ENCODE measurements around the gene PARD3.
A peak's percentile ranks its signal among the peaks of the same experiment; 100 is the strongest.

The PARD3 gene

DNA sequence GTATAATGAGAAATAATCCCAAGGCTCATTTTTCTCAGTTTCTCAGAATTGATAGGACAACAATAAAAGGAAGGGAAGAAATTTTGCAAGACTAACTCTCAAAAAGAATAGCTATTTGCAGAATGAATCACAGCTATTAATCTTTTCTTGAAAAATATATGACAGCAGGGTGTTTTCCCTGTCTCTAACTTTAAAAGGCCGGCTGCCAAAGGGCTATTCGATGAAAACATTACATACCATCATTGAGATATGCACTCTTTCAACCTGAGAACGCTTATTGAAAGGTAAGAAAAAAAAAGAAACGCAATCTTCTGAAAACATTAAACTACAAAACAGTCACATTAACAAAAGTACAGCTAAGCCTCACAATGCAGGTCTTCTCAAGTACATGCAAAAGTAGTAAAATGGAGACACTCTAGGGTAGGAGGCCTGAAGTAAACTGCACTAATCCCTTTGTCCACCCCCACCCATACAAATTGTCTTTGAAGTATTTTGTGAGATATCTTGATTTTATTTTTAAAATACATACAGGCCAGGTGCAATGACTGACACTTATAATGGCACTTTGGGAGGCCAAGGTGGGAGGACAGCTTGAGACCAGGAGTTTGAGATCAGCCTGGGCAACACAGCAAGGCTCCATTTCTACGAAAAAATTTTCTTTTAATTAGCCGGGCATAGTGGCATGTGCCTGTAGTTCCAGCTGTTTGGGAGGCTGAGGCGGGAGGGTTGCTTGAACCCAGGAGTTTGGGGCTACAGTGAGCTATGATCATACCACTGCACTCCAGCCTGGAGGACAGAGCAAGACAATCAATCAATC is 83.0 kb downstream of the PARD3 start:
- Mint-ChIP-seq H3K4me3 (no peak overlapping the region), H3K27ac (no peak overlapping the region), H3K36me3 (no peaks in the 10 kb centered on the region)

DNA sequence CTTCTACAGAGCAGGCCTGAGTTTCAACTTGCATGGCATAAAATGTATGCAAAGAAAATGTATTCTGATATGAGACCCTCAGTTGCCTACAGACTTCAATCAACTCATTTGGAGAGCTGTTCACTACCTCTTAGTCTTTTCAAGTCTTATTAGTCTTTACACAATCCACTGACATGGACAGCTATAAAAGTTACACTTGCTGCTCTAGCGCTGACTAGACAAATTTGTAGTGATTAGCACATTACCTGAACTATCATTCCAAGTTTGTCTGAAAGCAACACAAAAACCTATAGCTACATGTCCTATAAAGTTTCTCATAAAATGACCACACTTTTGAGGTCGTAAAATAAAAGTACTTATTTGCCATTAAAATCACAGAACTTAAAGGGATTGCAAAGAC is 83.9 kb downstream of the PARD3 start:
- Mint-ChIP-seq H3K36me3 (no peaks in the 10 kb centered on the region), H3K9me3 (no peaks in the 10 kb centered on the region), H3K4me1 (no peaks in the 10 kb centered on the region), H3K27me3 (no peaks in the 10 kb centered on the region), H3K27ac (no peak overlapping the region), H3K4me3 (no peak overlapping the region)

More for the DNA sequence above, 83.0 kb downstream of the PARD3 start:
- H3K27me3 Mint-ChIP-seq, result no peaks in the 10 kb centered on the region
- H3K9me3 Mint-ChIP-seq, result no peaks in the 10 kb centered on the region
- no peaks in the 10 kb centered on the region for H3K4me1 Mint-ChIP-seq

DNA sequence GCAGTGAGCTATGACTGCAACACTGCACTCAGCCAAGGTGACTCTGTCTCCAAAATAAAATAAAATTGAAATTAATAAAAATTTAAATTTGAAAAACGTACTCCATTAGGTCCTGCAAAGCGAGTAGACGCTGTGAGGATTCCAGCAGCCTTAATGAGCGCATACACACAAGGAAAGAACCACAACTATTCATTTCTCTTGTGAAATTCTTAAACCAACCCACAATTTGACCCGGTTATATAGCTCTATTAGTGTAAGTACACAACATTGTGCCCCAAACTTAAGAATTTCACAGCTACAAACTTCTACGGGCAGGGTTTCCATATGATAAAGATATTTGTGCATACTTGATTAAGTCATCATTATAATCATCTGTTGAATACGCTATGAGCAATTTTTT is 84.4 kb downstream of the PARD3 start:
- no peaks in the 10 kb centered on the region for H3K36me3 Mint-ChIP-seq

DNA sequence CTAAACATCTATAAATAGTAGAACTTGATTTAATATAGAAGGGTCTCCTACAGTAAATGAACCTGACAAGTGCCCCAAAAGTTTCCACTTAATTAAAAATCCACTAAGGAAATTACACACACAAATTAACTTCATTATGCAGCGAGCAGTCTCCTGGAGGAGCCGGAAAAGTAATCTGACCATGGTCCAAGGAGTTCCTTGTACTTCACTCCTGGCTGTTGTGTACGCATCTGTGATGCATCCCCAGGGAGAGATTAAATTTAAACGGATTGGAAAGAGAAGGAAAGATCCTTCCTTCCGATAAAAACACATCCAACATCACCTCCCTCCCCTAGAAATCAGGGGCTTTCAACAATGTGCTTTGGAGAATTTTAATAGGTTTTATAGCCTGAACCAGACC is 85.5 kb downstream of the PARD3 start:
- Mint-ChIP-seq H3K36me3 (no peaks in the 10 kb centered on the region), H3K9me3 (no peaks in the 10 kb centered on the region), H3K27me3 (no peaks in the 10 kb centered on the region), H3K4me1 (no peaks in the 10 kb centered on the region), H3K4me3 (no peak overlapping the region), H3K27ac (peak overlapping the region; percentile 41)

More for the DNA sequence above, 84.4 kb downstream of the PARD3 start:
- Mint-ChIP-seq H3K4me1 (no peaks in the 10 kb centered on the region), H3K27me3 (no peaks in the 10 kb centered on the region), H3K4me3 (no peak overlapping the region), H3K9me3 (no peaks in the 10 kb centered on the region), H3K27ac (no peak overlapping the region)

DNA sequence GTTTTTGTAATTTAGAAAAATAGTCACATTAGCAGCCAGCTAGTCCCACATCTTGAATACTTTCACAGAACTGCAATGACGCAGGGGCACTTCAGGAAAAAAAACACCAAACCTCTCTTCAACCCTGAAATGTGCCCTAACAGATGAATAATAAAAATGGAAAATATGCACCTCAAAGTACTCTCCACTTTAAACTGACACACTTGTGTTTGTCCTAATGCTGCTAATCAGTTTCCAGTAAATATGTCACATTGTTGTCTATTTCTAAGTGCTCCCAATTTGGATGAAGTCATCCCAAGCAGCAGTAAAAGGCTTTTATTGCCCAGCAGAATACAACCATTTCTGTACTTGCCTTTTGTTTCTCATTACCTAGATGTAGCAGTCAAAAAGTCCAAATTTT is 86.7 kb downstream of the PARD3 start:
- Mint-ChIP-seq H3K9me3 (no peaks in the 10 kb centered on the region), H3K27me3 (no peaks in the 10 kb centered on the region), H3K4me1 (no peaks in the 10 kb centered on the region), H3K4me3 (no peak overlapping the region), H3K36me3 (no peaks in the 10 kb centered on the region), H3K27ac (no peak overlapping the region)

DNA sequence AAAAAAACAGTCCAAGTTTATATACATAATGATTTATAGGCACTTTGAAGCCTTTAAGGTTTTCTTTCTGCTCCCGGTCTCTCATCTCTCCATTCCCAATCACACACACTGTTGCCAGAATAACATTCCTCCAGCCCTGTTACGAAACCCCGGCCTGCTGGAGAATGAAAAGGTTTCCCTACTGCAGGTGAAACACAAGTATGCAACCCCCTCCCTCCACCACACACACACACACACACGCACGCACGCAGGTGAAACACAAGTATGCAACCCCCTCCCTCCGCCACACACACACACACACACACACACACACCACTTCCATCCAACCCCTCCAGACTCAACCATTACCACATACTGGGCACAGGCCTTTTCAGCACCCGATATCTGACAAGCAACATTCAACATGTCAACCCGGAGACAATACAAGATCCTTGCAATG is 87.5 kb downstream of the PARD3 start:
- H3K27ac Mint-ChIP-seq, result no peak overlapping the region
- H3K27me3 Mint-ChIP-seq, result no peaks in the 10 kb centered on the region
- no peaks in the 10 kb centered on the region for H3K4me1 Mint-ChIP-seq
- H3K36me3 Mint-ChIP-seq, result no peaks in the 10 kb centered on the region
- no peak overlapping the region for H3K4me3 Mint-ChIP-seq
- no peaks in the 10 kb centered on the region for H3K9me3 Mint-ChIP-seq

DNA sequence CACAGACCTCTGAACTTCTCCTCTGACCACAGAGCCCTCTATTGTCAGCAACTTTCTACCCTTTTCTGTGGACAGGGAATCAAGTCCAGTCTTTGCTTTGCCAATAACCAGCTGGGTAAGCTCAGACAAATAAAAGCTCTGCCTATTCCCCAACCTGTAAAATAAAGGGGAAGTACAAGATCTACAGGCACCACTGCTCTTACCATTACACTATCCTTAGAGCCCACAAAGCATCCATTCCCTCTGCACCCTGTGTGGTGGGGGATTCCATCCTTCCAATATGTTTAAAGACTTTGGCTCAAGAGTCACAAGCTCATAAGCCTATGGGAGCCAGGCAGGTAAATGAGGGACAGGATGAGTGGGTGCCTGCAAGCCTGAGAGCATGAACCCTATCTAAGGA is 88.2 kb downstream of the PARD3 start:
- no peaks in the 10 kb centered on the region for H3K9me3 Mint-ChIP-seq
- no peaks in the 10 kb centered on the region for H3K36me3 Mint-ChIP-seq
- H3K27me3 Mint-ChIP-seq, result no peaks in the 10 kb centered on the region
- no peak overlapping the region for H3K4me3 Mint-ChIP-seq
- no peak overlapping the region for H3K27ac Mint-ChIP-seq
- H3K4me1 Mint-ChIP-seq, result no peaks in the 10 kb centered on the region

DNA sequence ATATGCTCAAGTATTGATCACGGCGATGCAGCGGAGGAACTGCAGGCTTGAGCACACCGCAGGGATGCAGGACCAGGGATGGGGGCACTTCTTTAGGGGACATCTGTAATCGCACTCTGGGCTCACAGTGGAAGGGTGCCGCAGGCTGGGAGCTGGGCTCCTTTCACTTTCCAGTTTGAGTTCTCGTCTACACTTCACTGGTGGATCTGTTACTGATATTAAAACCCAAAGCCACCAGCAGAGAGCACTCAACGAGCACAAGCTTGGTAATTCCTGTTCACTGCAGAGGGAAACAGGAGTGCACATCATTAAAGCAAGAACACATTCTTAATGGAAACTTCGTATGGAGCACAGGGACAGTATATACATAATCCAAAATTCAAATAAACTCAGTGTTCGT is 91.3 kb downstream of the PARD3 start:
- Mint-ChIP-seq H3K36me3 (no peaks in the 10 kb centered on the region), H3K9me3 (no peaks in the 10 kb centered on the region), H3K27ac (no peak overlapping the region), H3K4me1 (no peaks in the 10 kb centered on the region), H3K4me3 (no peak overlapping the region), H3K27me3 (no peaks in the 10 kb centered on the region)

DNA sequence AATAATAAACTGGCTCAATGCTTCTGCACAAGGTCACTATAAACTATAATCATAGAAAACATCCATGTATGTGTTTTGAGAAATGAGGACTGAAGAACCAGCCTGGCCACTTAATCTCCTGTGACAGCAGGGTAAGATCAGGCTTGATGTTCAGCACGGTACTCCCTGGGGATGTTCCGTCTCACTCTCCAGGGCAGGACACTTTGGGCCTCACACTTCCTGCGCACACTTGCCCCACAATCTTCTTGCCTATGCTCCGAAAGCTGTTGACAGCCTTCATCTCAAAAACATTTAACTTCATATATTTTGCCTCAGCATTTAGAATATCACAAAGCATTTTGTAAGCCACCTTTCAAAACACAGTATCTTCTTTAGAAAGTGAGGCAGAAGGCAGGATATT is 92.7 kb downstream of the PARD3 start:
- no peaks in the 10 kb centered on the region for H3K36me3 Mint-ChIP-seq
- H3K4me3 Mint-ChIP-seq, result no peak overlapping the region
- H3K27me3 Mint-ChIP-seq, result peaks cover 1% of the 10 kb centered on the region
- no peak overlapping the region for H3K27ac Mint-ChIP-seq
- H3K4me1 Mint-ChIP-seq, result no peaks in the 10 kb centered on the region
- H3K9me3 Mint-ChIP-seq, result no peaks in the 10 kb centered on the region

DNA sequence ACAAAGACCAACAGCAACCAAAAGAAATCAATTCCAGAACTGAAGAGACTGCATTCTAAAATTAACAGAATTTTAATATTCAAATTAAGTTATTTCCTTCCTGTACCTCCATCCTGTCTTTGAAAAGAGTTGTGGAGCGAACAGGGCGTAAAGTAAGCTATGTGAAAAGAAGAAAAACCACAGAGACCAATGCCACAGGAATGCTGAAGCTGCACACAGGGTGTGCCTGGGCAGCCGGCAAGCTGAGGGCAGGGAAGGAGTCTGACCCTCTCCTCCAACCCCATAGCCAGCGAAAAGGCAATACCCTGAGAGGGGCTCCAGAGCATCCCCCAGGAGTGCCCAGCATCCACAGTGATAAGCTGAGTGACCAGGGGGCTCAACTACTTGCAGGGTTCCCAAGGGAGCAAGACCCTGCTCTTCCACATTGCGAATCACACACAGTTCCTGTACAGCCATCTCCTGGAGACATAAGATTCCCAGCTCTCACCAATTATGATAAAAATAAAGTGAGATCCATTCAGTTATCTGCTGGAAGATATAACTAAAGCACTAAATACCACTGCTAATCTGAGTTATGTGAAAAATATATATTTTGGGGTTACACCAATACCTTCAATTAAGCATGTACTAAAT is 93.8 kb downstream of the PARD3 start:
- Mint-ChIP-seq H3K27me3 (peaks cover 4% of the 10 kb centered on the region), H3K36me3 (no peaks in the 10 kb centered on the region), H3K9me3 (no peaks in the 10 kb centered on the region), H3K4me3 (no peak overlapping the region), H3K27ac (no peak overlapping the region), H3K4me1 (no peaks in the 10 kb centered on the region)

DNA sequence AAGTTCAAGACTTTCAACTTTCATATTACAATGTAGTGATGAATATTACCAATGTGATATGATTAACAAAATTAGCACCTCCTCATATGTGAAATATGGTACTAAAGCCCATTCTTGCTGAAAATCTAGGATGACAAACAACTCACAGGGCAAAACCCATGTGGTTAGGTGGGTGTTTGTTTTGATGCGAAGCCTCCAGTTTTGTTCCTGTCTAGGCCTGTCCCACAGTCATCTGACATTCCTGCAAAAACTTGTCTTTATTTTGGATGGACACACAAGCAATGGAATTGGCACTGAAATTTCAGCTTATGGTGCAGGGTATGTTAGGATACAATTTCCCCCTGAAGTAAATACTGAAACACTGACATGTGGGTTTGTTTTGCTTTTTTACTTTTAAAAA is 95.3 kb downstream of the PARD3 start:
- Mint-ChIP-seq H3K4me3 (no peak overlapping the region), H3K4me1 (no peaks in the 10 kb centered on the region), H3K36me3 (no peaks in the 10 kb centered on the region), H3K9me3 (no peaks in the 10 kb centered on the region), H3K27ac (no peak overlapping the region), H3K27me3 (peaks cover 4% of the 10 kb centered on the region)

DNA sequence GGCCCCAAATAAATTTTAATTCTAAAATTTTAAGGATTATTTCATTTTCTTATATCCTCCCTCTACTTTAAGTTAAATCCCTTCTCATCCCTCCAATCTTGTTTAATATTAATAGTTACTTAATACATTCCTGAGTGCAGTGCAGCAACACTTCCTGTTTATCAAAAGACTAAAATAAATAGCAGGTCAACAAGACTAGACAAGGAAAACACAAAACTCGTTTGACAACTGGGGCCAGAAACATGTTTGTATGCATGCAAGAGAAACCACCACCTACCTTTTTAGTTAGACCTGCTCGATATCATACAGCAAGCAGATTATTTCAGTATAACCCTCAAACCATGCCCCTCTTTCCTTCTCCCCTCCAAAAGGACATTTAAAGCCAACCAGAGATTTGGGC is 95.8 kb downstream of the PARD3 start:
- Mint-ChIP-seq H3K36me3 (no peaks in the 10 kb centered on the region), H3K9me3 (no peaks in the 10 kb centered on the region), H3K4me1 (no peaks in the 10 kb centered on the region), H3K27ac (no peak overlapping the region), H3K27me3 (peaks cover 4% of the 10 kb centered on the region), H3K4me3 (no peak overlapping the region)

DNA sequence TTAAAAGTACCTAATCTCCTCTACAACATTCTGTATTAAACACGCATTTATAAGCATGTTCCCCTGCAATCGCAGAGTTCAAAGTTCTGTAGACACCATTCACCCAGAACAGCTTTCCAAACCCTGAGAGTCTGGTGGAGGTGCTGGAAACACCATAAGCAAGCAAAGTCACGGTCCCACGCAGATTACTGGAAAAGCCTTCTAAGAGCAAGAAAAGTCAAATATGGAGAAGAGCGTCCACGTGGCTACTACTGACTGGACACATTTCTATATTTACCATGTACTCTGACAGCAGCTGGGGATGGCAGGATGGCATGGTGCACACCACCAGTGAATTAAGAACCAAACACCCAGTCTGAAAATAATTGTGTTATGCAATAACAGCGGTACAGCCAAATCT is 97.7 kb downstream of the PARD3 start:
- H3K27ac Mint-ChIP-seq, result no peak overlapping the region
- H3K36me3 Mint-ChIP-seq, result no peaks in the 10 kb centered on the region
- H3K27me3 Mint-ChIP-seq, result peaks cover 4% of the 10 kb centered on the region
- H3K9me3 Mint-ChIP-seq, result no peaks in the 10 kb centered on the region
- no peaks in the 10 kb centered on the region for H3K4me1 Mint-ChIP-seq
- no peak overlapping the region for H3K4me3 Mint-ChIP-seq

DNA sequence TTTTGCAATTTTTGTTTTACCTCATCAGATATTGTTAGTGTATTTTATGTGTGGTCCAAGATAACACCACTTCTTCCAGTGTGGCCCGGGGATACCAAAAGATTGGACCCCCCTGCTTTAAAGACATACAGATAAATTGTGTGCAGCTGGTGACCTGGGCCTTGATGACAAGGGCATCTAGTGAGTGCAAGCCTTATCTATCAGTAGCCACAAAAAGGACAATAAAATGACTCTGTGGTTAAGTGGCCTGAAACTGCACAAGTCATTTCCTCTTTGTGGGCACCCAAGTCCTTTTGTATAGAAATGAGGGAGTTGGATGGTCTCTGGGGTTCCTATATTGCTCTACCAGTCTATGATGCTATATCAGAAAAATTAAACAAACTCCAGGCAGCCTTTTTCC is 98.1 kb downstream of the PARD3 start:
- no peaks in the 10 kb centered on the region for H3K4me1 Mint-ChIP-seq
- no peaks in the 10 kb centered on the region for H3K9me3 Mint-ChIP-seq
- H3K27me3 Mint-ChIP-seq, result peaks cover 4% of the 10 kb centered on the region
- H3K27ac Mint-ChIP-seq, result no peak overlapping the region
- H3K4me3 Mint-ChIP-seq, result no peak overlapping the region
- H3K36me3 Mint-ChIP-seq, result no peaks in the 10 kb centered on the region

DNA sequence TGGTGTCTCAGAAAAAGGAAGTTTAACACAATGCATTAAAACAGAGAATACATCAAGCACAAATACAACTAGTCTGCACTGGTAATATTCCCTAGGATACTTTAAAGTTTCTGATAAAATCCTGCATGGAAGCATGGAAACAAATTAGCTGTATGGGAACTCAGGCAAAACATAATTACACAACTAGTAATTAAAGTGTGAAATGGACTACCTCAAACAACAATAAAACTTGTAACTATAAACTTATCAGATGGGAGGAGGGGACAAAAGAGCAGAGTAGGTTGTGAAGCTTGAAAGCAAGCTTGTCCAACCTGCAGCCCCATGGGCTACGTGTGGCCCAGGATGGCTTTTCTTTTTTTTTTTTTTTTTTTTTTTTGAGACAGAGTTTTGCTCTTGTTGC is 98.9 kb downstream of the PARD3 start:
- Mint-ChIP-seq H3K9me3 (no peaks in the 10 kb centered on the region), H3K27me3 (peaks cover 4% of the 10 kb centered on the region), H3K36me3 (no peaks in the 10 kb centered on the region), H3K4me1 (no peaks in the 10 kb centered on the region), H3K4me3 (no peak overlapping the region), H3K27ac (no peak overlapping the region)

DNA sequence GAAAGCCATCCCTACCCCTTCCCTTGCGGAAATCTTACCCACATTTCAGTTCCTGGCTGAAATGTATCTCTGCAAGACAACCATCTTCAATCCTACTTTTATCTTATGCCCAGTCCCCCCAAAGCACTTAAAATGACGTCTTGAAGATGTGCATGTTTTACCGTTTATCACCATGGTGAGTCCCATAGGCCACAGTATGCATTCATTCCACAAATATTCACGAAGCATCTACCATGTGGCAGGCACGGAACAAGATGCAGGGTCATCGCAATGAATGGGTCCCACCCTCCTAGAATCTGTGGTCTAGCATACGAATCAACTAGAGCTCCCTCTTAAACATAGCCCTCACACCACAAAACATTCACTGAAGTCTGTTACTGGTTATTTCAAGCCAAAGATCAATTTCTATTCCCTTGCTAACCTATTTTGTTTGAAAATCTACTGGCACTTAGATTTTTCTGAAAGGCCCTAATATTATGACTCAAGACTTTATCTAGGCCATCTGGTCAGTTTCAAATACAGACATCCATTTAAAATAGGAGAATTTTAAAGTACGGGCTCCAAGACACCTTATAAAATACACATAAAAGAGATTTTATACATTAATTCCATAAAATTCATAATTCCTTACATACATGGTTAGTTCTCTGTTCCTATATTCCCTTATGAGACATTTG is 99.4 kb downstream of the PARD3 start:
- Mint-ChIP-seq H3K9me3 (no peaks in the 10 kb centered on the region), H3K27me3 (peaks cover 4% of the 10 kb centered on the region), H3K4me1 (no peaks in the 10 kb centered on the region), H3K4me3 (no peak overlapping the region), H3K27ac (no peak overlapping the region), H3K36me3 (no peaks in the 10 kb centered on the region)
